H54 (cell line): ENCODE data around the gene LTK.

Source experiments
- DNase-seq: peaks from one replicate; pipeline ENCODE4 v3.0.0; 2011; ENCODE audit warnings: low spot score, mixed read lengths; ENCODE audit not compliant: insufficient read length
- FAIRE-seq: peaks from 3 replicates; lab custom pipeline; 2011; peaks lifted over from hg19 to GRCh38; lab: Jason Lieb, UNC
- POLR2A ChIP-seq: IDR thresholded peaks from 2 replicates; pipeline ENCODE4 v1.6.1; 2011; ENCODE audit warnings: low read depth, mild to moderate bottlenecking, low read length

Gene LTK

DNA sequence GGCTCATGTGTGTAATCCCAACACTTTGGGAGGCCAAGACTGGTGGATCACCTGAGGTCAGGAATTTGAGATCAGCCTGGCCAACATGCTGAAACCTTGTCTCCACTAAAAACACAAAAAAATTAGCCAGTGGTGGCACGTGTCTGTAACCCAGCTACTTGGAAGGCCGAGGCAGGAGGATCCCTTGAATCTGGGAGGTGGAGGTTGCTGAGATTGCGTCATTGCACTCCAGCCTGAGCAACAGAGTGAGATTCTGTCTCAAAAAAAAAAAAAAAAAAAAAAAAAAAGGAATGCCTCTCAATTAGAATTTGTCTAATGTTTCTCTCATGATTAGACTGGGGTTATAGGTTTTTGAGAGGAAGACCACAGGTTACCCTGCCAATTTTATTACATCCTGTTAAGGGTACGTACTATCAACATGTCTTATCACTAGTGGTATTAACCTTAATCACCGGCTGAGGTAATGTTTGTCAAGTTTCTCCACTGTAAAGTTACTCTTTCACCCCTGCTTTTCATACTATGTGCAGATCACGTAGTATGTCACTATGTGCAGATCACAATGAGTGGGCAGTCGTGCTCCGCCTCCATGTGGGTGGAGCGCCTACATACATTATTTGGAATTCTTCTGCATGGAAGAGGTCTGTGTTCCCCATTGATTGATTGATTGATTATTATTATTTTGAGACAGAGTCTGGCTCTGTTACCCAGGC, 36.6 kb upstream of the LTK start:
- no peak for TF ChIP-seq POLR2A
- DNase-seq (no peak), FAIRE-seq (no peak)

GRCh38 chr15:41546851-41547786, 33.5 kb upstream of the LTK start:
- DNase-seq = no peak

GRCh38 chr15:41545218-41545617, 31.6 kb upstream of the LTK start:
- no peak for DNase-seq
- TF ChIP-seq POLR2A = no peak
- no peak for FAIRE-seq

More at GRCh38 chr15:41546851-41547786, 33.5 kb upstream of the LTK start:
- FAIRE-seq = no peak
- TF ChIP-seq POLR2A = no peak

DNA sequence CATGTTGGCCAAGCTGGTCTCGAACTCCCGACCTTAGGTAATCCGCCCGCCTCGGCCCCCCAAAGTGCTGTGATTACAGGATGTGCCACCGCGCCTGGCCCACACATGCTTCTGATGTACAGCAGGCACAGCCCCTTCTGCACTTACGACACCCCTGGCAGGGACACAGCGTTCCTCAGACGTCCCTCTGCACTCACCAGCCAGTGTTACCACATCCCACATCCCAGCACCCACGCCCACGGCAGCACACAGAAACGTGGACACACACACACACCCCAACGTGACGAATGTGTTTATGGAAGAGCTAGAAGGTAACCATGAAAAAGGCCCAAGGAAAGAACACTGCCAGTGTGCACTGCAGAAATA, 31.0 kb upstream of the LTK start:
- FAIRE-seq (no peak), DNase-seq (no peak)
- TF ChIP-seq POLR2A = no peak

DNA sequence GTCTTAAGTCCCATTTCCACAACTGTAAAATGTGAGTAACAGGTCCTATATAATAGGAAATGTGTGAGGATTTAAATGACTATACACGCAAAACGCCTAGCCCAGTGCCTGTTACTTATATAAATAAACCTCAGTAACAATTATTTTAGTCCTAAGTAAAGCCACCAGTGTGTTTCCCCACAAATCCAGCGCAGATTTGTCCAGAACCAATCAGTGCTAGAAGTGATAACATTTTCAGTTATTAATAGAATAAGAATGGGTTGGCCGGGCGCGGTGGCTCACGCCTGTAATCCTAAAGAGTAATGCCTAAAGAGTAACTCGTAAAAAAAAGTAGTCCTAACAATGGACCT, 29.9 kb upstream of the LTK start:
- FAIRE-seq (no peak), DNase-seq (no peak)
- no peak for TF ChIP-seq POLR2A

GRCh38 chr15:41536866-41537265, 23.2 kb upstream of the LTK start:
- DNase-seq = no peak
- no peak for FAIRE-seq
- TF ChIP-seq POLR2A = no peak

- TF ChIP-seq POLR2A = no peak
- DNase-seq = no peak
- FAIRE-seq = no peak
Observed at GRCh38 chr15:41535544-41535943, 21.9 kb upstream of the LTK start.

DNA sequence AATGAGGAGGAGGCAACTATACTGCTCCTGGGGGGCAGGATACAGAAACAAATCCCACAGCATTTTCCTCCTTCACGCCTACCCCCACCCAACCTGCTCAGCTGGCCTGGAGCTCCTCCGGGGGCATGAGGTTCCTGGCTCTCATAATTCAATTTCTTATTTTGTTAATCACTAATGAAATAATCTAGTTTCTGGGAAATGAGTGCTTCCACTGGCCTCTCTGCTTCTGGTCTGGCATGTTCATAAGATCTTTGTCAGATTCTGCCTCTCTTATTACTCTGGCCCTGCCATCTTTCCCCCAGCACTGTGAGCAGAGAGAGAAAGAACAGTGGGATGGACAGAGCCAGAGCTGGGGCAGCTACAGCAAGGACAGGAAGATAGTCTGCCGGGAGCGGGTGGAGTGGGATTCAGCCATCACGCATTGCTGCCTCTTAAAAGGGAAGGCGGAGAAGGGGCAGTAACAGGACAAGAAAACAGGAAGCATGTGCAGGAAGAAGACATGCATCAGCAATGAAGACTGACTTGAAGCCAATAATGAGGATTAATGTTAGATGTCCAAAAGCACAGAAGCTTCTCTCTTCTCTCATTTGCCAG, 16.8 kb upstream of the LTK start:
- DNase-seq = no peak

GRCh38 chr15:41523097-41523496, 9.5 kb upstream of the LTK start:
- no peak for TF ChIP-seq POLR2A
- DNase-seq (no peak), FAIRE-seq (no peak)

More for the DNA sequence above, 16.8 kb upstream of the LTK start:
- FAIRE-seq = no peak
- TF ChIP-seq POLR2A = no peak

- FAIRE-seq (no peak), DNase-seq (no peak)
- TF ChIP-seq POLR2A = no peak
Observed at GRCh38 chr15:41521614-41522013, 8.0 kb upstream of the LTK start.

DNA sequence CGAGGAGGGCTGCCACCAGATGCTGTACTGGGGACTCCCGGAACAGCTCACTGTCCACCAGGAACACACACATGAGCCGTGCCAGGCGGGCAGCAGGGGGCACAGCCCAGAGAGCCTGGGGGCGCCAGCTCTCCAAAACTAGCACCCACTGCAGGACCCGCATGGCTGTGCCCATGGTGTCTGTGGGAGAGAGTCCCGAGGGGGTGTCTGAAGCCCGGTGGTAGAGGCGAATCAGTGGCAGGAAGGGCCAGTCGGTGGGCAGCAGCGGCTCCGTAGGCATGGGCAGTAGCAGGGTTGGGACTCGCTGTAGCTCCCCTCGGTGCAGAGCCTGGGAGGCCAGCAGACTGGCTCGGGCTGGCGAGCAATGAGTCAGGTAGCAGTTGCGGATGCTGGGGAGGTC, 7.0 kb upstream of the LTK start:
- no peak for FAIRE-seq
- no peak for DNase-seq
- TF ChIP-seq POLR2A = no peak

DNA sequence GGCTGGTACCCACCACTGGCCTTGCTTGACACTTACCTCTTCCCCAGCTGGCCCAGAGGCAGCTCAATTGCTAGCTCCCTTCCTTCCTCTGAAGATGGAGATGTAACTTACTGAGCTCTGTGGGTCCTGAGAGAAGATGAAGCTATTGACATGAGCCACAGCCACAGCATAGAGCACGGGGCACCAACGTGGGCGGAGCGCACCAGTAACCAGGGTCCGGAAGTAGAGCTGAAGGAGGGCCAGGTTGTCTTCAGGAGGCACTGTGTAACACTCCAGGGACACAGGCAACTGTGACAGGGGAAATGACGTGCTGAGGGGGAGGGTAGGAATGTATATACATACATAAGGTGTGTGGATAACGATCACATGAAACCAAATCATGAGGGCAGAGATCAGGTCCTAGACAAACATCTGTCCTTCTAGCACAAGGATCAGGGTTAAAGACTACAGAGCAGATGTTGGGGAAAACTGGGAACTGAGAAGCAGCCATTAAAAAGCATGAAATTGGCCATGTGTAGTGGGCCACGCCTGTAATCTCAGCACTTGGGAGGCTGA, 4.3 kb upstream of the LTK start:
- DNase-seq (no peak), FAIRE-seq (no peak)
- no peak for TF ChIP-seq POLR2A

GRCh38 chr15:41512940-41513505, 604 bp downstream of the LTK start:
- no peak for FAIRE-seq
- TF ChIP-seq POLR2A = no peak
- DNase-seq = no peak
